H1 (cell line): Measurements from ENCODE around the gene NEURL1. TPM values are rescaled to one million over a fixed set of nuclear protein-coding genes. Genes with fewer than 3 reads are reported as not detected.

Source experiments
- CTCF ChIA-PET: fragments of 300-600 bp; sonication (Branson Sonifier 250); formaldehyde crosslinking; loops from one replicate; lab custom pipeline; 2021; ENCODE audit not compliant: partially characterized antibody; lab: Charles Lee
- POLR2A ChIA-PET: fragments of 300-600 bp; sonication (Branson Sonifier 250); formaldehyde crosslinking; loops from one replicate; lab custom pipeline; 2021; ENCODE audit warnings: inconsistent platforms; ENCODE audit not compliant: partially characterized antibody; lab: Charles Lee
- DNase-seq, 2 experiments: peaks; one replicate each; pipeline versions ENCODE4 v3.0.0 to v3.0.0-alpha.2; 2010 to 2022; ENCODE audit warnings: low spot score in 2 of 2, low read depth in 1 of 2, mixed read lengths in 1 of 2
- FAIRE-seq: peaks from 2 replicates; lab custom pipeline; 2011; peaks lifted over from hg19 to GRCh38; lab: Jason Lieb, UNC
- H2AFZ ChIP-seq: 2 replicates; pipeline ENCODE4 v1.8.1; 2012; ENCODE audit warnings: low read length, inconsistent platforms
- H2AK5ac ChIP-seq: 2 replicates; pipeline ENCODE4 v1.6.1; 2013; ENCODE audit warnings: low read depth, low read length
- H2BK120ac ChIP-seq: replicated peaks from 2 replicates; pipeline ENCODE3; 2013; ENCODE audit warnings: low read depth, low read length, inconsistent platforms
- H2BK12ac ChIP-seq: 2 replicates; pipeline ENCODE4 v1.6.1; 2013; ENCODE audit warnings: low read depth, low read length
- H2BK15ac ChIP-seq: 2 replicates; pipeline ENCODE4 v1.6.1; 2013; ENCODE audit warnings: low read length
- H2BK20ac ChIP-seq: 2 replicates; pipeline ENCODE4 v1.6.1; 2013; ENCODE audit warnings: low read length
- H2BK5ac ChIP-seq: 2 replicates; pipeline ENCODE4 v1.6.1; 2013; ENCODE audit warnings: low read depth, low read length
- H3K14ac ChIP-seq: 2 replicates; pipeline ENCODE4 v1.6.1; 2013; ENCODE audit warnings: inconsistent platforms; ENCODE audit not compliant: insufficient read length
- H3K18ac ChIP-seq: 2 replicates; pipeline ENCODE4 v1.6.1; 2013; ENCODE audit warnings: low read length; ENCODE audit errors: extremely low read depth
- H3K23ac ChIP-seq: 2 replicates; pipeline ENCODE4 v1.6.1; 2013; ENCODE audit warnings: inconsistent platforms; ENCODE audit not compliant: insufficient read length
- H3K23me2 ChIP-seq: 2 replicates; pipeline ENCODE4 v1.6.1; 2013; ENCODE audit warnings: low read depth, low read length
- H3K27ac ChIP-seq: 2 replicates; pipeline ENCODE4 v1.6.1; 2011; ENCODE audit warnings: low read depth, low read length, inconsistent platforms
- H3K27me3 ChIP-seq, 4 experiments: replicated peaks in 1 of 4; 1 replicate in 1 of 4; 2 replicates in 3 of 4; pipeline versions ENCODE4 v1.6.1 to v1.8.1; 2011 to 2013; ENCODE audit warnings: low read length in 3 of 4, mild to moderate bottlenecking in 3 of 4, inconsistent platforms in 2 of 4, mixed read lengths in 2 of 4, moderate library complexity in 1 of 4; ENCODE audit not compliant: control insufficient read depth in 3 of 4, insufficient read depth in 3 of 4; ENCODE audit errors: extremely low read depth in 1 of 4
- H3K36me3 ChIP-seq, 4 experiments: 2 replicates each; pipeline versions ENCODE4 v1.6.1 to v1.8.1; 2011 to 2013; ENCODE audit warnings: mild to moderate bottlenecking in 4 of 4, low read length in 3 of 4, moderate library complexity in 2 of 4, control low read depth in 1 of 4, inconsistent platforms in 1 of 4; ENCODE audit not compliant: insufficient read depth in 4 of 4, control insufficient read depth in 2 of 4
- H3K4ac ChIP-seq: replicated peaks from 2 replicates; pipeline ENCODE3; 2013; ENCODE audit warnings: low read length, low read depth, mixed read lengths, inconsistent platforms; ENCODE audit not compliant: insufficient read length
- H3K4me1 ChIP-seq, 4 experiments: replicated peaks in 1 of 4; 1 replicate in 1 of 4; 2 replicates in 3 of 4; pipeline versions ENCODE4 v1.6.1 to v1.8.1; 2011 to 2013; ENCODE audit warnings: low read length in 3 of 4, inconsistent platforms in 2 of 4, mixed read lengths in 1 of 4; ENCODE audit not compliant: insufficient read depth in 4 of 4, control insufficient read depth in 3 of 4
- H3K4me2 ChIP-seq, 2 experiments: 2 replicates each; pipeline versions ENCODE4 v1.6.1 to v1.8.1; 2011 to 2013; ENCODE audit warnings: low read depth in 2 of 2, low read length in 2 of 2, control low read depth in 1 of 2, inconsistent platforms in 1 of 2, mild to moderate bottlenecking in 1 of 2; ENCODE audit not compliant: insufficient read depth in 1 of 2
- H3K4me3 ChIP-seq, 4 experiments: fragments of 200-600, 300-600 bp in 1 of 4; sonication (generic), shearing (Covaris generic), sonication (Bioruptor Twin) in 1 of 4; 2 replicates each; pipeline versions ENCODE4 v1.5.1 to v1.8.1; 2011 to 2016; ENCODE audit warnings: low read length in 4 of 4, low read depth in 3 of 4, control low read depth in 2 of 4, inconsistent platforms in 2 of 4, mild to moderate bottlenecking in 2 of 4, mixed read lengths in 1 of 4, moderate library complexity in 1 of 4; ENCODE audit not compliant: insufficient read depth in 2 of 4; ENCODE audit errors: extremely low read depth in 1 of 4
- H3K56ac ChIP-seq: replicated peaks from 2 replicates; pipeline ENCODE3; 2013; ENCODE audit warnings: low read depth, mild to moderate bottlenecking, mixed read lengths, low read length, inconsistent platforms; ENCODE audit not compliant: insufficient read length
- H3K79me1 ChIP-seq: 2 replicates; pipeline ENCODE4 v1.6.1; 2013; ENCODE audit warnings: low read depth, low read length, control low read depth
- H3K79me2 ChIP-seq, 2 experiments: 2 replicates each; pipeline versions ENCODE4 v1.6.1 to v1.8.1; 2012 to 2013; ENCODE audit warnings: low read length in 2 of 2, mild to moderate bottlenecking in 2 of 2, inconsistent platforms in 1 of 2; ENCODE audit not compliant: insufficient read depth in 2 of 2, control insufficient read depth in 1 of 2
- H3K9ac ChIP-seq, 4 experiments: replicated peaks in 1 of 4; 1 replicate in 1 of 4; 2 replicates in 3 of 4; pipeline versions ENCODE4 v1.6.1 to v1.8.1; 2011 to 2013; ENCODE audit warnings: low read depth in 3 of 4, low read length in 3 of 4, control low read depth in 2 of 4, mild to moderate bottlenecking in 2 of 4, moderate library complexity in 2 of 4, inconsistent platforms in 1 of 4; ENCODE audit errors: extremely low read depth in 1 of 4
- H3K9me3 ChIP-seq, 2 experiments: 2 replicates each; pipeline versions ENCODE4 v1.6.1 to v1.8.1; 2012 to 2013; ENCODE audit warnings: mild to moderate bottlenecking in 2 of 2, moderate library complexity in 2 of 2, control low read depth in 1 of 2, inconsistent platforms in 1 of 2, low read depth in 1 of 2, low read length in 1 of 2, mixed read lengths in 1 of 2; ENCODE audit not compliant: insufficient read depth in 2 of 2
- H4K20me1 ChIP-seq, 2 experiments: replicated peaks in 1 of 2; 2 replicates each; pipeline versions ENCODE3 to v1.8.1; 2011 to 2013; ENCODE audit warnings: inconsistent platforms in 2 of 2, low read length in 2 of 2, mild to moderate bottlenecking in 1 of 2; ENCODE audit not compliant: insufficient read depth in 2 of 2, control insufficient read depth in 1 of 2
- H4K5ac ChIP-seq: 2 replicates; pipeline ENCODE4 v1.6.1; 2013; ENCODE audit warnings: low read length, low read depth, mixed read lengths, inconsistent platforms; ENCODE audit not compliant: insufficient read length
- H4K8ac ChIP-seq: 2 replicates; pipeline ENCODE4 v1.8.0; 2013; ENCODE audit warnings: mild to moderate bottlenecking, moderate library complexity, low read length, inconsistent platforms; ENCODE audit not compliant: insufficient read depth; ENCODE audit errors: extremely low read depth
- H4K91ac ChIP-seq: replicated peaks from 2 replicates; pipeline ENCODE3; 2013; ENCODE audit warnings: low read length, mixed read lengths, inconsistent platforms; ENCODE audit not compliant: insufficient read length
- ASH2L ChIP-seq: fragments of 200-600, 300-600 bp; sonication (generic); IDR thresholded peaks from one replicate; pipeline ENCODE4 v1.7.1; 2017; ENCODE audit warnings: low read length
- BRCA1 ChIP-seq: IDR thresholded peaks from 2 replicates; pipeline ENCODE4 v1.6.1; 2012; ENCODE audit warnings: low read depth, low read length, improper control_type of control experiment
- CBX5 ChIP-seq: fragments of 300-800, 300-1000 bp; sonication (generic); IDR thresholded peaks from 2 replicates; pipeline ENCODE4 v1.7.1; 2016; ENCODE audit warnings: antibody characterized with exemption, low read length, low read depth
- JUN ChIP-seq: IDR thresholded peaks from 2 replicates; pipeline ENCODE4 v1.6.1; 2011; ENCODE audit warnings: low read depth, mild to moderate bottlenecking, improper control_type of control experiment, low read length
- JUND ChIP-seq: IDR thresholded peaks from 2 replicates; pipeline ENCODE4 v1.6.1; 2011; ENCODE audit warnings: mild to moderate bottlenecking, improper control_type of control experiment, low read length
- NANOG ChIP-seq: IDR thresholded peaks from 2 replicates; pipeline ENCODE4 v1.6.1; 2011; ENCODE audit warnings: low read length, low read depth, mild to moderate bottlenecking, inconsistent platforms; ENCODE audit not compliant: insufficient read depth, poor library complexity, severe bottlenecking
- NRF1 ChIP-seq: IDR thresholded peaks from 2 replicates; pipeline ENCODE4 v1.6.1; 2011; ENCODE audit warnings: mild to moderate bottlenecking, low read depth, low read length, improper control_type of control experiment
- SAP30 ChIP-seq: fragments of 300-600 bp; sonication (generic); IDR thresholded peaks from 2 replicates; pipeline ENCODE4 v1.7.1; 2012; ENCODE audit warnings: low read length, moderate library complexity, mild to moderate bottlenecking, inconsistent platforms; ENCODE audit not compliant: insufficient read depth, insufficient replicate concordance
- SUZ12 ChIP-seq: fragments of 200-600 bp; sonication (generic); IDR thresholded peaks from 2 replicates; pipeline ENCODE4 v1.6.1; 2012; ENCODE audit warnings: mild to moderate bottlenecking, inconsistent platforms, low read length, moderate library complexity, mixed read lengths
- WGBS, 2 experiments: shearing (Covaris generic) in 1 of 2; methylation state at CpG; one replicate each; pipeline versions ENCODE4 v1.1.6 to v1.1.7; 2013 to 2015; ENCODE audit warnings: low lambda C conversion rate in 2 of 2, mixed read lengths in 2 of 2, inconsistent platforms in 1 of 2, low coverage in 1 of 2, missing lambda C conversion rate in 1 of 2; ENCODE audit not compliant: insufficient replicate concordance in 2 of 2, insufficient coverage in 1 of 2, insufficient read length in 1 of 2; ENCODE audit errors: extremely low coverage in 1 of 2, missing lambda C conversion rate in 1 of 2; 5-methylcytosine and 5-hydroxymethylcytosine counted together
- polyA plus RNA-seq, 7 experiments: library from polyadenylated mRNA; depleted of rRNA in 3 of 7; stranded (reverse) in 5 of 7; unstranded in 2 of 7; fragments of >200 nt in 5 of 7; fragments of 200-250 nt in 2 of 7; gene quantifications; 1 replicate in 5 of 7; 2 replicates in 1 of 7; 4 replicates in 1 of 7; pipeline versions ENCODE4 v1.2.1 to v1.2.3, GENCODE V29; 2011 to 2013; ENCODE audit warnings: missing spikeins in 2 of 7, mixed read lengths in 2 of 7
- total RNA-seq: library from RNA; stranded (reverse); fragmentation: NEBNext Ultra II Directional; extraction: Animal tissue kit (Norgen Biotek cat#: 25700); gene quantifications from 2 replicates; pipeline ENCODE4 v1.2.1, GENCODE V29; 2021
- TF ChIP-seq, protein P1 (sequence below): IDR thresholded peaks from 2 replicates; pipeline ENCODE4 v1.6.1; 2012; ENCODE audit warnings: low read length, inconsistent platforms

Gene NEURL1
- total and polyA plus RNA-seq, 2 of the 8 experiments (the other 6 are each of a cell fraction or from before 2014, with no cell fraction given), result 0.54 to 0.58 TPM

DNA sequence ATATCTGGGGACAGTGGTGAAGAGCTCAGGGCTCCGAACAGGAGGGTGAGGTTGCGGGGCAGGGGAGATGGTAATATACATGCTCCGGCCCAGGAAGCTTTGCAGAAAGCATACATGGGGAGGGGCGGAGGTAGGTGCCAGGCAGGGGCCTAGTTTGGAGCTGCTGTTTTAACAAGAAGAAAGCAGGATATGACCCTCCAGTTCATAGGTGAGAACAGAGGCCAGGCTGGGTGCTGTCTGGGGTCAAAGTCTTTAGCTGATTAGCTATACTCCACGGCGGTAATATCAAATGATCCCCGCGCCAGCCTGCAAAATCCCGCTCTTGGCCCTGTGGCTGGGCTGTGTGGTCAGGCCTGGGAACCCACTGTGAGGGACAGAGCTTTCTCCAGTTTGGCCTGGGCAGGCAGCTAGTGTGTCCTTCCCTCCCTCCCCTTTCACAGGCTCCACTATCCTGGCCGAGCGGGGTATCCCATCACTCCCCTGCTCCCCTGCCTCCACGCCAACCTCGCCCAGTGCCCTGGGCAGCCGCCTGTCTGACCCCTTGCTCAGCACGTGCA lies 95.6 kb downstream of the NEURL1 start:
- CTCF ChIA-PET, result interaction anchor here (0.6 to 19.1 kb wide), 17 partner anchors 9 to 760 kb away, joined by 3 to 448 read pairs (median 4); no protein-coding TSS in a partner anchor
- no peak for TF ChIP-seq SUZ12
- no peak for TF ChIP-seq NANOG
- TF ChIP-seq, protein P1, sequence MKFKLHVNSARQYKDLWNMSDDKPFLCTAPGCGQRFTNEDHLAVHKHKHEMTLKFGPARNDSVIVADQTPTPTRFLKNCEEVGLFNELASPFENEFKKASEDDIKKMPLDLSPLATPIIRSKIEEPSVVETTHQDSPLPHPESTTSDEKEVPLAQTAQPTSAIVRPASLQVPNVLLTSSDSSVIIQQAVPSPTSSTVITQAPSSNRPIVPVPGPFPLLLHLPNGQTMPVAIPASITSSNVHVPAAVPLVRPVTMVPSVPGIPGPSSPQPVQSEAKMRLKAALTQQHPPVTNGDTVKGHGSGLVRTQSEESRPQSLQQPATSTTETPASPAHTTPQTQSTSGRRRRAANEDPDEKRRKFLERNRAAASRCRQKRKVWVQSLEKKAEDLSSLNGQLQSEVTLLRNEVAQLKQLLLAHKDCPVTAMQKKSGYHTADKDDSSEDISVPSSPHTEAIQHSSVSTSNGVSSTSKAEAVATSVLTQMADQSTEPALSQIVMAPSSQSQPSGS, result no peak
- TF ChIP-seq BRCA1, result no peak
- no peak for TF ChIP-seq SAP30
- no peak for TF ChIP-seq ASH2L
- no peak for TF ChIP-seq JUND
- TF ChIP-seq NRF1, result no peak
- TF ChIP-seq CBX5, result no peak
- TF ChIP-seq JUN, result no peak

More for the DNA sequence above, 95.6 kb downstream of the NEURL1 start:
- H3K9ac ChIP-seq, result no peak overlapping the region
- H3K36me3 ChIP-seq, result no peaks in the 10 kb centered on the region
- no peaks in the 10 kb centered on the region for H3K23me2 ChIP-seq
- H2BK12ac ChIP-seq, result no peak overlapping the region
- no peak overlapping the region for H3K14ac ChIP-seq
- H3K9me3 ChIP-seq, result 0 out of 4 replicates have a peak, but pooled peaks cover 0 to 2% of the 10 kb centered on the region in 2 experiments
- no peak overlapping the region for H2BK15ac ChIP-seq
- H3K27ac ChIP-seq, result no peak overlapping the region
- H3K4ac ChIP-seq, result no peak overlapping the region
- FAIRE-seq, result no peak
- no peak overlapping the region for H3K18ac ChIP-seq
- no peaks in the 10 kb centered on the region for H4K20me1 ChIP-seq
- H4K91ac ChIP-seq, result no peak overlapping the region
- H2AFZ ChIP-seq, result no peak overlapping the region
- H2BK5ac ChIP-seq, result no peak overlapping the region
- DNase-seq, result no peak
- no peak overlapping the region for H3K4me3 ChIP-seq
- H3K79me2 ChIP-seq, result no peaks in the 10 kb centered on the region
- WGBS, 2 experiments, result 92% methylated on average over 12 of the region's 15 CpGs; no CpG with 5 or more reads in 1 of the 2 experiments
- no peak overlapping the region for H2AK5ac ChIP-seq
- no peak overlapping the region for H3K23ac ChIP-seq
- H3K56ac ChIP-seq, result no peak overlapping the region
- no peak overlapping the region for H2BK120ac ChIP-seq
- no peak overlapping the region for H4K5ac ChIP-seq
- no peaks in the 10 kb centered on the region for H3K79me1 ChIP-seq
- POLR2A ChIA-PET, result interaction anchor here (0.7 to 1.2 kb wide), 2 partner anchors 9 to 10 kb away, joined by 3 to 4 read pairs; no protein-coding TSS in a partner anchor
- H3K4me2 ChIP-seq, result no peak overlapping the region
- peaks cover 0 to 2% (median 0%) of the 10 kb centered on the region in 4 experiments; a peak in 1 of 7 replicates for H3K4me1 ChIP-seq
- no peak overlapping the region for H2BK20ac ChIP-seq
- no peak overlapping the region for H4K8ac ChIP-seq
- no peaks in the 10 kb centered on the region for H3K27me3 ChIP-seq
